Hepatocyte (in vitro differentiated cells): ENCODE data around the gene TMEM150C. TPM values are rescaled to one million over a fixed set of nuclear protein-coding genes. Genes with fewer than 3 reads are reported as not detected.

Experiments
- DNase-seq: peaks from one replicate; pipeline ENCODE4 v3.0.0-alpha.2; 2016; ENCODE audit warnings: low spot score
- H2AFZ ChIP-seq: fragments of 200-600 bp; sonication (generic); 2 replicates; pipeline ENCODE4 v1.6.0; 2016; ENCODE audit warnings: antibody characterized with exemption, mild to moderate bottlenecking
- H3K27ac ChIP-seq: fragments of 200-600 bp; sonication (generic); 2 replicates; pipeline ENCODE4 v1.5.1; 2016; ENCODE audit warnings: mild to moderate bottlenecking
- H3K27me3 ChIP-seq: fragments of 200-600 bp; sonication (generic); 2 replicates; pipeline ENCODE4 v1.6.1; 2016
- H3K36me3 ChIP-seq: fragments of 200-600 bp; sonication (generic); replicated peaks from 2 replicates; pipeline ENCODE4 v1.5.1; 2016; ENCODE audit warnings: low read depth; ENCODE audit not compliant: insufficient read depth
- H3K4me1 ChIP-seq: fragments of 200-600 bp; sonication (generic); 2 replicates; pipeline ENCODE4 v1.5.1; 2016; ENCODE audit warnings: mild to moderate bottlenecking, moderate library complexity; ENCODE audit not compliant: insufficient read depth
- H3K4me2 ChIP-seq: fragments of 200-600 bp; sonication (generic); 2 replicates; pipeline ENCODE4 v1.6.0; 2016
- H3K4me3 ChIP-seq: fragments of 200-600 bp; sonication (generic); 2 replicates; pipeline ENCODE4 v1.5.1; 2016; ENCODE audit warnings: mild to moderate bottlenecking
- H3K79me2 ChIP-seq: fragments of 200-600 bp; sonication (generic); 2 replicates; pipeline ENCODE4 v1.6.0; 2017; ENCODE audit warnings: mild to moderate bottlenecking
- H3K9me2 ChIP-seq: fragments of 200-600 bp; sonication (generic); replicated peaks from 2 replicates; pipeline ENCODE4 v1.6.0; 2017; ENCODE audit warnings: mild to moderate bottlenecking; ENCODE audit not compliant: insufficient read depth
- H3K9me3 ChIP-seq: fragments of 200-600 bp; sonication (generic); 2 replicates; pipeline ENCODE4 v1.5.1; 2016; ENCODE audit warnings: low read depth, mild to moderate bottlenecking
- H4K20me1 ChIP-seq: fragments of 200-600 bp; sonication (generic); 2 replicates; pipeline ENCODE4 v1.6.0; 2016; ENCODE audit warnings: mild to moderate bottlenecking; ENCODE audit not compliant: insufficient read depth, poor library complexity, severe bottlenecking
- EZH2 ChIP-seq: fragments of 200-600 bp; sonication (generic); IDR thresholded peaks from 2 replicates; pipeline ENCODE4 v1.6.1; 2016; ENCODE audit warnings: antibody characterized with exemption, mild to moderate bottlenecking, borderline replicate concordance
- EZH2phosphoT487 ChIP-seq: fragments of 200-600 bp; sonication (generic); IDR thresholded peaks from one replicate; pipeline ENCODE4 v1.6.1; 2018; ENCODE audit warnings: antibody characterized with exemption, mild to moderate bottlenecking, low read depth, moderate library complexity; ENCODE audit not compliant: unreplicated experiment, severe bottlenecking
- WGBS: methylation state at CpG from one replicate; pipeline ENCODE4 v1.1.6; 2016; ENCODE audit warnings: low lambda C conversion rate; ENCODE audit errors: missing lambda C conversion rate; 5-methylcytosine and 5-hydroxymethylcytosine counted together
- polyA plus RNA-seq: library from polyadenylated mRNA; unstranded; fragments of >200 nt; fragmentation: Nextera tagmentation; extraction: Ambion mirVana; gene quantifications from 2 replicates; pipeline ENCODE4 v1.2.1, GENCODE V29; 2016
- total RNA-seq: library from RNA; depleted of rRNA; stranded (reverse); fragments of >200 nt; gene quantifications from 2 replicates; pipeline ENCODE4 v1.2.3, GENCODE V29; 2014
- TF ChIP-seq, protein P1 (sequence below): fragments of 200-600 bp; sonication (generic); IDR thresholded peaks from 2 replicates; pipeline ENCODE4 v1.5.1; 2016; ENCODE audit warnings: antibody characterized with exemption, mild to moderate bottlenecking; ENCODE audit not compliant: poor library complexity

The TMEM150C gene
- total and polyA plus RNA-seq, 2 experiments from 2014 or later, result 3.3 to 4.5 TPM

DNA sequence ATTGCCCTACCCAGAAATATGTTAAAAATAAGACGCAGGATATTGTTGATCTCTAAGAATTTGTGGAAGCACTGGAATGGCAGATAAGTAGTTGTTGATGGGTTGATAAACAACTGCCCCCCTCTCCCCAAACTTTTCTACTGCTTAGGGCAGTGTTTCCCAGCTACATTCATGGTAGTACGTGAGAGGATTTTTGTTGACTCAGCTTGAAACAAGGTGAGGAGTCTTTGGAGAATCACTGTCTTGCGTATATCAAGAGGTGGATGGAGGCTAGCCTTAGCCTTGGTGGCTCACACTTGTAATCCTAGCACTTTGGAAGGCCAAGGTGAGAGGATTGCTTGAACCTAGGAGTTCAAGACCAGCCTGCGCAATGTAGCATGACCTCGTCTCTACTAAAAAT is 125.7 kb downstream of the TMEM150C start:
- no peak overlapping the region for H3K4me2 ChIP-seq
- no peak overlapping the region for H3K27ac ChIP-seq
- no peaks in the 10 kb centered on the region for H3K9me3 ChIP-seq
- TF ChIP-seq, protein P1, sequence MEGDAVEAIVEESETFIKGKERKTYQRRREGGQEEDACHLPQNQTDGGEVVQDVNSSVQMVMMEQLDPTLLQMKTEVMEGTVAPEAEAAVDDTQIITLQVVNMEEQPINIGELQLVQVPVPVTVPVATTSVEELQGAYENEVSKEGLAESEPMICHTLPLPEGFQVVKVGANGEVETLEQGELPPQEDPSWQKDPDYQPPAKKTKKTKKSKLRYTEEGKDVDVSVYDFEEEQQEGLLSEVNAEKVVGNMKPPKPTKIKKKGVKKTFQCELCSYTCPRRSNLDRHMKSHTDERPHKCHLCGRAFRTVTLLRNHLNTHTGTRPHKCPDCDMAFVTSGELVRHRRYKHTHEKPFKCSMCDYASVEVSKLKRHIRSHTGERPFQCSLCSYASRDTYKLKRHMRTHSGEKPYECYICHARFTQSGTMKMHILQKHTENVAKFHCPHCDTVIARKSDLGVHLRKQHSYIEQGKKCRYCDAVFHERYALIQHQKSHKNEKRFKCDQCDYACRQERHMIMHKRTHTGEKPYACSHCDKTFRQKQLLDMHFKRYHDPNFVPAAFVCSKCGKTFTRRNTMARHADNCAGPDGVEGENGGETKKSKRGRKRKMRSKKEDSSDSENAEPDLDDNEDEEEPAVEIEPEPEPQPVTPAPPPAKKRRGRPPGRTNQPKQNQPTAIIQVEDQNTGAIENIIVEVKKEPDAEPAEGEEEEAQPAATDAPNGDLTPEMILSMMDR, result no peak
- TF ChIP-seq EZH2 (no peak), EZH2phosphoT487 (no peak)
- H4K20me1 ChIP-seq, result peaks cover 19% of the 10 kb centered on the region
- H3K4me1 ChIP-seq, result no peaks in the 10 kb centered on the region
- DNase-seq, result no peak
- H2AFZ ChIP-seq, result no peak overlapping the region
- H3K4me3 ChIP-seq, result no peak overlapping the region
- H3K36me3 ChIP-seq, result no peaks in the 10 kb centered on the region
- no peaks in the 10 kb centered on the region for H3K9me2 ChIP-seq
- 93% methylated on average over 5 of the region's 5 CpGs for WGBS
- no peaks in the 10 kb centered on the region for H3K27me3 ChIP-seq
- H3K79me2 ChIP-seq, result peaks cover 100% of the 10 kb centered on the region

DNA sequence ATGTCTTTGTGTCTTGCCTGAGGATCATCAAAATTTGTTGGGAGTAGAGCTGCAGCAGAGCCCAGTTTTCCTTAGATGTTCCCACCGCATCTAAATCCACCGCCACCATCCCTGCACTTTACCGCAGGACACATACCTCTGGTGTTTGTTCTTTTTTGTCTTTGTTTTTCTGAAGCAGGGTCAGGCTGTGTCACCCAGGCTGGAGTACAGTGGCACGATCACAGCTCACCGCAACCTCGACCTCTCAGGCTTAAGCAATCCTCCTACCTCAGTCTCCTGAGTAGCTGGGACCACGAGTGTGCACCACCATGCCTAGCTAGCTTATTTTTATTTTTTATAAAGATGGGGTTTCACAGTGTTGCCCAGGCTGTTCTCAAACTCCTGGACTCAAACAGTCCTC is 126.8 kb downstream of the TMEM150C start:
- H3K9me2 ChIP-seq, result no peaks in the 10 kb centered on the region
- H3K27me3 ChIP-seq, result no peaks in the 10 kb centered on the region
- H3K4me2 ChIP-seq, result no peak overlapping the region
- H3K36me3 ChIP-seq, result no peaks in the 10 kb centered on the region
- WGBS, result 85% methylated on average over 7 of the region's 7 CpGs
- DNase-seq, result no peak
- no peak overlapping the region for H3K4me3 ChIP-seq
- H3K9me3 ChIP-seq, result no peaks in the 10 kb centered on the region
- no peak overlapping the region for H2AFZ ChIP-seq
- TF ChIP-seq EZH2phosphoT487 (no peak), EZH2 (no peak)
- TF ChIP-seq, protein P1, result no peak
- H4K20me1 ChIP-seq, result peaks cover 19% of the 10 kb centered on the region
- H3K79me2 ChIP-seq, result peaks cover 90% of the 10 kb centered on the region
- H3K27ac ChIP-seq, result no peak overlapping the region
- H3K4me1 ChIP-seq, result no peaks in the 10 kb centered on the region

DNA sequence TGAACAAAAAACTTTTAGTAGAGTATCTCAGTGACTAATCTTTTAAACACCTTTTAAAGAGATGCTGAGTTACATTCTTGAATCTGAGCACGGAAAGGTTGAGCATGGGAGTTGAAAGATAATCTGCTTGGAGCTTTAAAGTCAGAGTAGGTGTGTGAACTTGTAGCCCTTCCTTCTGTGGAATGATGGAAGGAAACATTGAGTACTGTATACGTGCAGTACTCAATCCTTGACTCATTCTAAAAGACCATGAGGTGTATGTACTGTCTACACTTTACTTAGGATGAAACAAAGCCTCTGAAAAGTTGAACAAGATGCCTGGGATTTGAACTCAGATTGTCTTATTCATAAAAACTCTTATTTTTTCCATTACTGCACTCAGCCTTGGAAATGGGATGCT is 128.0 kb downstream of the TMEM150C start:
- Histone ChIP-seq H3K27ac (no peak overlapping the region), H3K79me2 (peaks cover 83% of the 10 kb centered on the region), H2AFZ (no peak overlapping the region), H4K20me1 (peaks cover 21% of the 10 kb centered on the region), H3K27me3 (no peaks in the 10 kb centered on the region), H3K36me3 (no peaks in the 10 kb centered on the region), H3K9me3 (no peaks in the 10 kb centered on the region), H3K4me3 (no peak overlapping the region), H3K4me2 (no peak overlapping the region), H3K9me2 (no peaks in the 10 kb centered on the region), H3K4me1 (no peaks in the 10 kb centered on the region)
- TF ChIP-seq EZH2phosphoT487 (no peak), EZH2 (no peak)
- TF ChIP-seq, protein P1, result no peak
- 83% methylated on average over 2 of the region's 2 CpGs for WGBS
- no peak for DNase-seq

Other genes with a start within 250 kb of the TMEM150C start
- 54.0 and 58.4 TPM in 2 replicates for gene HNRNPD, start 188.0 kb downstream of the TMEM150C start, total RNA-seq
- 231 and 263 TPM in 2 replicates for gene HNRNPD, start 188.0 kb downstream of the TMEM150C start, polyA plus RNA-seq
- gene HNRNPDL, start 131.5 kb downstream of the TMEM150C start, total RNA-seq, result 268 and 272 TPM in 2 replicates
- 170 and 187 TPM in 2 replicates for gene HNRNPDL, start 131.5 kb downstream of the TMEM150C start, polyA plus RNA-seq
- 51.9 and 59.6 TPM in 2 replicates for gene ENOPH1, start 131.4 kb downstream of the TMEM150C start, total RNA-seq
- 27.4 and 35.9 TPM in 2 replicates for gene ENOPH1, start 131.4 kb downstream of the TMEM150C start, polyA plus RNA-seq
- gene SCD5, start 236.8 kb upstream of the TMEM150C start, total RNA-seq, result 14.7 and 19.2 TPM in 2 replicates
- 5.3 and 6.4 TPM in 2 replicates for gene SCD5, start 236.8 kb upstream of the TMEM150C start, polyA plus RNA-seq